GM18520 (cell line): ENCODE results near the gene UGT1A1.

Experiments
- ATAC-seq: cut with Tn5 transposase; IDR thresholded peaks from one replicate; pipeline ENCODE4 v1.9.1; 2021; ENCODE audit not compliant: unreplicated experiment

The UGT1A1 gene

GRCh38 chr2:233815861-233816260 is 55.8 kb downstream of the UGT1A1 start:
- no peak for ATAC-seq

GRCh38 chr2:233816334-233816733 is 56.3 kb downstream of the UGT1A1 start:
- ATAC-seq: no peak

DNA sequence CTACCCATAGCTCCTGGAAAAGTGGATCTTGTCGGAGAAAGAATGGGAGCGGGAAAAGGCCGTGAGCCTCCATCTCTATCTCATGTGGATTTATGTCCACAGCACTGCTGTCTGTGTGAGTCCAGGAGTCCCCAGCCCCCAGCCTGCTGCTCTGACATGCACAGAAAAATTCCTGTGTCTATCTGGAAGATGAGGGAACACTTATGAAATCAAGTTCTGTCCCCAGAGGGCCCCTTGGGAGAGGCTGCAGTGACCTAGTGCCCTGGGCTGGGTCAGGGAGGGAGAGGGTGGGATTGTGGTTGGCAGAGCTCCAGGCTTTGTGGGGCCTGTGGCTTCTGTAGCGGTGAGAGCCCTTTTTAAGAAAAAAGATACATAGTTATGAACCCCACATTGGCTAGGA is 56.7 kb downstream of the UGT1A1 start:
- no peak for ATAC-seq

GRCh38 chr2:233817361-233817911 is 57.4 kb downstream of the UGT1A1 start:
- no peak for ATAC-seq

DNA sequence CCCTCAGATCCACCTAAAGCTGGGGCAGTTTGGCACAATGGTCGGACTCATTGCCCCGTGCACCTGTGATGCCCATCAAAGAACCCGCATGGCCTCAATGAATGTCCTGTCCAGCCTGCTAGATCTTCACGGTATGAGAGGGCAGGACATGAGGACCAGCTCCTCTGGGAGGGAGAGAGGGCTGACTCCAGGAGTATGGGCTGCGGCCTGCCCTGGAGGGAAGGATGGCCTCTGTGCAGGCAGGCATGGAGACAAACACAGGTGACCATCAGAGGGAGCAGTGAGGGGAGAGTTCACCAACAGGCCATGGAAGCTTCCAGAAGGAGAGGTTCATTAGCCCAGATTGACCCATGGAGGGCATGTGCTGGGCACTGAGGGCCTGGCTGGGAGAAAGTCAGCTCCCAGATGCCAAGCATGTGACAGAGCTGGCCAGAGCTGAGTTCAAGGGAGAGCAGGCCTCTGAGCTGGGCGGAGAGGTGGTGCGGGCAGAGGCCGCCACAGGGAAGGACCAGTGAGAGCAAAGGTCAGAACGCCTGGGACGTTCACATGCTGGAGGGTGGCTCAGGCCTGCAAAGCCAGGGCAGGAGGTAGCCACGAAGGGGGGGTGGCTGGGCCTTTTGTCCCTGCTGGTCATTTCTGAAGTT is 58.0 kb downstream of the UGT1A1 start:
- ATAC-seq: no peak

DNA sequence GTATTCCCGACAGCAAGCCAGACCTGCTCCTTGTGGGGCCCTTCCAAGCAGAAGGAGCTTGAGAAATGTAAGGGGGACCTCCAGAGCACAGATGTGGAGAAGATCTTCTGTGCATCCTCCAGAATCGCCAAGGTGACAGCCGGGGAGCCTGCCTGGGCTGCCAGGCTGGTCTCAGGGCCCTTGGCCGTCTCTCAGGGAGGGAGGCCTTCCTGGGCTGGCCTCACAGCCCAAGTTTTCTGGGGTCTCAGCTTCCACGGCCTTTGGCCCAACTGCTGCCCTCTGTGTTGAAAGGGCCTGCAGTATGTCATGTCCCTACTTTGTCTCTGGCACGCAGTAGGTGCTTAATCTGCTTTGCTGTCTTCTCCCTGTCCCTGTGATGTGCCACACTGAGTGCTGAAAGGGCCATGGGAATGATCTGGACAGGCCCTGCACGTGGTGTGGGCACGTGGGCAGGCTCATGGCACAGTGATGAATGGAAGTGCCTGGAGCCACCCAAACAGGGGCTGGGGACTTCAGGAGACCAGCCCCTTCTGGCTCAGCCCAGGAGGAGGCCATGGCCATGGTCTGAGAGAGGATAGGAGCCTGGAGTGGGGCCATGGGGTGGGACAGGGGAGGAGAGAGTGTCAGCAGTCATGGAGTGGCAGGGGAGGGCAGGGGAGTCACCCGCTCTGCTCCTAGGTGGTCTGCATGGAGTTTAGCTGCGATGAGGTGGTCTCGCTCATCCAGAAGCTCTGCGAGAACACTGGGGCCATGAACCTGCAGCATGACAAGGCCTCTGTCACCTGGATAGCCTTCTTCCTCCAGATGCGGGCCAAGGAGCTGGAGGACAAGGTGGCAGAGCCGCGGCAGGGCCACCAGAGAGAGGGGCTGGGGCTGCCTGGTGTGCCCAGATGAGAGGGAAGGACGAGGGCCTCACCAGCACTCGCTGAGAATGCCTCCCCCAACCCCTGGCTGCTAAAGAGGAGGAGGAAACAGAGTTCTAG is 58.9 kb downstream of the UGT1A1 start:
- ATAC-seq: no peak

- no peak for ATAC-seq
Observed at GRCh38 chr2:233819884-233820773, 60.1 kb downstream of the UGT1A1 start.

GRCh38 chr2:233820774-233821105 is 60.7 kb downstream of the UGT1A1 start:
- ATAC-seq: no peak

GRCh38 chr2:233821196-233821595 is 61.1 kb downstream of the UGT1A1 start:
- ATAC-seq: no peak

- ATAC-seq: no peak
Observed at GRCh38 chr2:233821709-233822100, 61.6 kb downstream of the UGT1A1 start.

- ATAC-seq: no peak
Observed at GRCh38 chr2:233822101-233822771, 62.2 kb downstream of the UGT1A1 start.
